GM18505 (cell line): ENCODE data around the gene CD207.

Experiments
- ATAC-seq: cut with Tn5 transposase; IDR thresholded peaks from one replicate; pipeline ENCODE4 v1.9.1; 2021; ENCODE audit not compliant: unreplicated experiment
- POLR2A ChIP-seq: IDR thresholded peaks from 4 replicates; pipeline ENCODE4 v1.6.1; 2011; ENCODE audit warnings: borderline replicate concordance; ENCODE audit not compliant: insufficient read depth, insufficient read length; ENCODE audit errors: extremely low read depth

The CD207 gene

DNA sequence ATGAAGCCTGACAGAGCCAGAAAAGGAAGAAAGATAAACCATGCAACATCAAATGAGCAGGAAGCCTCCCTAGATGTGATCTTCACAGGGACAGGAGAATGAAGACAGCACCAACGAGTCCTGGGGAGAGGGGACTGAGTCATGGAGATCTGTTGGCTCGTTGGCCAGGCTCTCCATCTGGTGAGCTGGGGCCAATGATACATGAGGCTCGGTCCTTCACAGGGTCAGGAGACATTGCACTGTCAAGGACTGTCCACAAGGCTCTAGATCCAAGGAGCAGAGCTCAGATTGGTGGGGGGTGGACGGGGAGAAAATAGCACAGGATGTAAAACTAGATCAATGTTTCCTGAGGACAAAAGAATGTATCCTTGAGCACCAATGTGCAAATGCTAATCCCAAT, 735 bp downstream of the CD207 start:
- no peak for TF ChIP-seq POLR2A
- no peak for ATAC-seq

DNA sequence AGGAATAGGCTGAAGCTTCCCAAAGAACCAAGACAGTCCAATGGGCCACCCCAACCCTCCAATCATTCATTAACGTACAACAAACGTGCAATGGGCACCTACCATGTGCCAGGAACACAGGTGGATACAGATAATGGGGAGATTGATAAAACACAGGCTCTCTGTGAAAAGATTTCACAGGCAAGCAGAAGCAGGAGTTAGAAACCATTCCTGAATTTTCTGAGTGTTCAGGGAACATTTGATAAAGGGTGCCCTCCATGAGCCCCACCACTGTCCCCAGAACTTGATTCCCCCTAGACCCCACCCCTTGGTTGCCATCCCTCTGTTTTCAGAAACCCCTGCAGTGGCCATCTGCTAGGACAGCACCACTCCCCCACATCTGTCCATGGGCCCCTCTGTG, 1.5 kb downstream of the CD207 start:
- no peak for TF ChIP-seq POLR2A
- ATAC-seq, result no peak

DNA sequence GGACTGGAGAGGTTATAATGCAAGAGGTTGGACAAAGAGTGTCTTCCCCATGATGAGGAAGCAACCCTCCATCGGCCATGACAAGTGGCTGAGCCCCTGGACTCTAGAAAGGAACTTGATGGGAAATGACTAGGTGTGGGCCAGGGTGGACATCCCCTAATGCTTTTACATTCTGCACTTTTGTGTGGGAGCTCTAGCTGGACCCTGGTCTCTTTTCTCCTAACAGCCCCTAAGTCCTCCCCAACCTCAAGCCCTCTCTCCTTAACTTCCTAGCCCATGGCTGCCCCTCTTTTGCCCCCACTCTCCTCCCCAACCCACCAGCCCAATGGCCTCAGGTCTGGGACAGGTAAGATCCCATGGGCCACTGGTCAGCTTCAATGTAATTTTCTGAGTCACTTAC, 2.4 kb downstream of the CD207 start:
- no peak for ATAC-seq
- no peak for TF ChIP-seq POLR2A

DNA sequence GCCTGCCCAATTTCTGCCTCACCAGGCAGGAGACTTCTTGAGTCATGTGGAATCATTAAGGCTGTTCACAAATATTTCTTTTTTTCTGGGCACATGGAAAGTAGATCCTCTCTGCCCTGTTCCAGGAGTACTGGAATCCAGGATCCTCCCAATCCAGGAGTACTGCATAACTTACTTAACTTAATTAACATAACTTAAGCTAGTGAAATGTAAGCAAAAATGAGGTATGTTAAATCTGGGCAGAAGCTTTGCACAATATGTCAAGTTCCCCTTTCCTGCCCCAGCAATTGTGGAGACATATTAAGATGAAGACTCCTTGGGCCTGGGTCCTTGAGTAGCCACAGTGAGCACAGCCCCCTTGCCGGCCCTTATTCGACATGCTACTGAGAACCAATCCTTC, 3.2 kb downstream of the CD207 start:
- no peak for TF ChIP-seq POLR2A
- no peak for ATAC-seq

DNA sequence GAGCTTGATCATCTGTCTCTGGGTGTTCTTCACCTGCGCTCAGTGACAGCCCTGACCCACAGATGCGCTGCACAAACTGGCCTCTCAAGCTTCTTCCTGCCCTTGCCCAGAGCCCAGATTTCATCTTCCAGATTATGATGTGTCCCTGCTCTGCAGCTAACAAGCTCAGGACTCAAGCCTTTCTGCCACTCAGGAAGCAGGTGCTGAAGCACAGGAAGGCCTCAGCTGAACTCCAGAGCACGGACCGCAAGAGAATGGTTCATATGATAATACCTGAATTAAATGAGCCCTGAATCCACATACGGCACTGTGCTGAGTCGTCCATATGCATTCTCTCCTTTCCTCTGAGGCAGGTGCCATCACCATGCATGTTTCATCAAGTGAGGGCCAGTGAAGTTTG, 3.8 kb downstream of the CD207 start:
- TF ChIP-seq POLR2A, result no peak
- no peak for ATAC-seq

DNA sequence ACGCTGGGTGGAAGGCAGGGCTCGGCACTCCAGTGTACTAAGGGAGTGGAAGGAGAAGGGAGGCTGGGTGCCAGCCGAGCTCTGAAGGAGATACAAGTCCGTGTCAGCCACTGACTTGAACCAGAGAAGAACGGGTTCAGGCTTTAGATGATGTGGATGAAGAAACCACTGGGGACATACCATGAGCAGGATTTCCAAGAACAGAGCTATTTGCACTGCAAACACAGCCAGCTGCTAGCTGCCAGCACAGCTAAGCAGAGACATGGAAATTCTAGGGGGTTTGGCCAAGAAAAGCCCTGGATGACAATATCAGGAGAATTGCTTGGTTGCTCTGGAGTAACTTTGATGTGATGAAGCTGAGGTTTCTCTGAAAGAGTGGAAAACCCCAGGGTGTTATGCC, 5.2 kb downstream of the CD207 start:
- no peak for TF ChIP-seq POLR2A
- ATAC-seq, result no peak

DNA sequence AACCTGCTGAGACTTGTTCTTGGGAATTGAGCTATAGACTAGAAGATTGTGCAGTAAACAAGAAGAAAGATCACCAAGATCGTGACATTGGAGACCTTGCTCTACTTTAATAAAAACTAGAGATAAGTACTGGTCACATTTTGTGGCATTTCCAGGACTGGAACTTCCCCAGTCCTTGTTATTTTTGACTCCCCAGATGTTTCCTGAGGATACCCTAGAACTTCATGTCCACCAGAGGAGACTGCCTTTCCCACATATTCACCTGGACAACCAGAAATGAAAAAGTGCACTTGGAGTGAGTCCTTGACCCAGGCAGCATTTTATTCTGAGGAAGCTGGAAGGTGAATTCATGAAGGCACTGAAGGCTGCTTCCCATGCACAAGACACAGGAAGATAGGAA, 5.7 kb downstream of the CD207 start:
- no peak for ATAC-seq
- no peak for TF ChIP-seq POLR2A

DNA sequence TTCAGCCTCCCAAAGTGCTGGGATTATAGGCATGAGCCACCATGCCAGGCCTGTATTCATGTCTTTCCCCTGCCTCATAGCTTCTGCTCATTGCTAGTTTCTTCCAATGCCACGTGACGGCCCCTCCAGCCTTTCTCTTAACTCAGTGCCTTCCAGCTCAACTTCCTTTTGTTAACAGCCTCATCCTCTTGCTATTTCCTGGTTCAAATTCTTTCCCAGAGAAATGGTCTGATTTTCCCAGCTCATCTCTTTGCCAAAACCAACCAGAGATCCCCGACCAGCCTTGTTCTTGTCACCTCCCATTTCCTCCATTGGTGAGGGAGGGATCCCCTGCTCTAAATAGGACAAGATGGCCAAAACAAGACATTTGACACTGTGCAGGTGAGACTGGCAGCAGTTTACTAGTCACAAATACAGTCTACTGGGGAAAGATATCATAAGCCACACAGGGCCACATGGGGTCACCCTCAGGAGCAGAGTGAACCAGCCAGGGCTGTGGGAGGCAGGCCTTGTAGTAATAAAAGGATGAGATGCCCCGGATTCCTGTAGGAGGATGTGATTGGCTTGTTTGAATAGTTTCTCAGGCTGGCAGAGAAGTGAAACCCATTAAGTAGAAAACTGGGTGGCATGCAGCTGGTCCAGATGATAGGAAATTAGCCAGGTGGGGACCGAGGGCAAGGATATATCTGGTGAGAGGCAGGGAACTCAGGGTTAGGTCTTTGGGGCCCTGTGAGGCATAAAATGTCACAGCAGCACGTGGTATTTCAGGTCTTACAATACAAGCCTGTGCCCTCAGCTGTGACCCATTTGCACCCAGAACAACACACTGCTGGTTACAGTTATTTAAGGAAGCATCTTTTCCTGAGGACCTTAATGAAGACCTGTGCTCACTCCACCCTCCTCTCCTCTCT, 6.4 kb downstream of the CD207 start:
- TF ChIP-seq POLR2A, result no peak
- no peak for ATAC-seq

DNA sequence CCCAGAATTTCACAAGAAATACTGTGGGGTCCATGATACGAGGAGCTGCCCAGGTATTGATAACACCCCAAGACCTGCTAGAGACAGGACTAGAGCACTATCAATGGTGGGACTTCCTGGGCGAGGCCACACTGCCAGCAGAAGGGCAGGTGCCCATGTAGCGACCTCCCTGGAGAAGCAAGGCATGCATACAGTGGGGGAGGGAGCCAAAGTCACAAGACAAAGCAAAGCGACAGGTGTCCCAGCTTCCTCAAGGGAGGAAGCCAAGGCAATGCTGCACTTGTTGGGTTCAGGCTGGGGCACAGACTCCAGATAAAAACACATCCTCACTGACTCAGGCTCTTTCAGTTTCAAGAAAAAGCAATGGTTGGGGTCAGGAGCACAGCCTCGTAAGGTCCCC, 7.5 kb downstream of the CD207 start:
- ATAC-seq, result no peak
- no peak for TF ChIP-seq POLR2A

DNA sequence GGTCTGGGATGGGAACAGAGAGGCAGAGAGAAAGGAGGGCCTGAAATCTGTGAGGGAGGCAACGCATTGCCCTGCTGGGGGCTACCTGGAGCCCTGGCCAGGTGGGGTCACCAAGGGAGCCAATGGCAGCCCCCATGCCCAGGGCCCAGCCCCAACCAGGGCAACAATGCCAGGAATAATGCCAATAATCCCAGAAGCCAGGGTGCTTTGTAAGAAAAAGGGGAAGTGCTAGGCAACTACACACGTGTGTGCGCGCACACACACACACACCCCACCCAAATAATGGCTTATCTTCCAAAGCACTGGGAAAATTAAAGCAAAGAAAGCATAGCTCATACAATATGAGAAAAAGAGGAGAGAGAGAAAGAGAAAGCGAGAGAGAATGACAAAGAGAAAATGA, 8.2 kb downstream of the CD207 start:
- no peak for ATAC-seq
- TF ChIP-seq POLR2A, result no peak

DNA sequence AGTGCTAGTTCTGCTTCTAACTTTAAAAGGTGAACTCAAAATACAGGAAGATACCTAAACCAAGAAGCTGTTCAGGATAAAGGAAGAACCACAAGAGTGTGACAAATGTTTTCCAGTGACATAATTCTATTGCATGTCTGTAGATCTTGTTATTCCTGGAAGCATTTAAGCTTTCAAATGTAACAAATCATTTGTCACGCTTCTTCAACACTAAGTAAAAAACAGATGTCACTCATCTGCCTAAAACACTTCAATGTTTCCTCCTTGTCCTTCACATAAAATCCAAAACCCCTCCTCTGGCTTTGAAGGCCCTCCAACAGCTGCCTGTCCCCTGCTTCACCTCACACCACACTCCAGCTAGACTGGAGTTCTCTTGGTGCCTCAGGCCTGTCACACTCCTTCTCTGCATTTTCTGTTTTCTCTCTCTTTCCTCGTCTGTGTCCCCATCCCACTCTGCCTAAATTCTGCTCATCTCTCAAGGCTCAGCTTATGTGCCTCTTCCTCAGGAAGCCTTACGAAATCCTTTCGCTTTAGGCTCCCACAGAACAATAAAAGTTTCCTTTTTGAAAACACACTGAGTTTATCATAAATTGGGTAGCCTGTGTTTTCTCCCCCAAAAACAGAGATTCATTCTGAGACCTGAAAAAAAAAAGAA, 8.8 kb downstream of the CD207 start:
- no peak for ATAC-seq
- no peak for TF ChIP-seq POLR2A

DNA sequence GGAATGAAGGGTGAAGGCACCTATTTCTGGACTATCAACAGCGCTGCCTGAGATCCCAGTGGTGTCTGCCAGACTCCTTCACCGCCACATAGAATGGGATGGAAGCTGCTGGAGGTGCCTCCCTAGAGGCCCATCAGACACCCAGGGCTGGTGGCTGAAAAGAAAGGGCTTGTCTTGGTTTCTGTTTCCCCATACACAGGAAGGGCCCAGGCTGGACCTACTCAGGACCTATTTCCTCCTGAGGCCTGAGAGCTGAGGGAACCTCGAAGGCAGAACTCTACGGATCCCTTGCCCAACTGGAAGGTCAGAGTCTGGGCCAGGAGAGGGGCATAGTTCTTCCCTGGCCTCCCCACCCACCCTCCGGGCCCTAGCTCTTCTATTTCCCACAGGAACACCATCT, 12.4 kb downstream of the CD207 start:
- ATAC-seq, result no peak
- TF ChIP-seq POLR2A, result no peak

DNA sequence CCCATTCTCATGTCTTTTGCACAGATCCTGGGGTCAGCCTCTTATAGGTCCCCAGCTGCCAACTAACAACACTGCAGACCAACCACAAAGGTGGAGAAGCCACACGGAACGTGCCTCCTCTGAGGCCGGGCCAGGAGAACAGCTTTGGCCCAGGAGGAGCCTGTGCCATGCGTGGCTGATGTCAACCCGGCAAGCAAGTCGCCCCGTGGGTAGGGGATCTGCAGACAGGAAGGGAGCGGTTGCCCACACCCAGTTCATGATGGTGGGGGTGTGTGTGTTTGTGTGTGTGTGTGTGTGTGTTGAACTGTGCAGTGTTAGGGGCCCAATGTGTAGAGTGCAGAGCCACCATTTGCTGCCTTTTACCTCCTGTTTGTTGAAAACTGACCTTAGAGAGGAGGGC, 12.8 kb downstream of the CD207 start:
- ATAC-seq, result no peak
- no peak for TF ChIP-seq POLR2A

DNA sequence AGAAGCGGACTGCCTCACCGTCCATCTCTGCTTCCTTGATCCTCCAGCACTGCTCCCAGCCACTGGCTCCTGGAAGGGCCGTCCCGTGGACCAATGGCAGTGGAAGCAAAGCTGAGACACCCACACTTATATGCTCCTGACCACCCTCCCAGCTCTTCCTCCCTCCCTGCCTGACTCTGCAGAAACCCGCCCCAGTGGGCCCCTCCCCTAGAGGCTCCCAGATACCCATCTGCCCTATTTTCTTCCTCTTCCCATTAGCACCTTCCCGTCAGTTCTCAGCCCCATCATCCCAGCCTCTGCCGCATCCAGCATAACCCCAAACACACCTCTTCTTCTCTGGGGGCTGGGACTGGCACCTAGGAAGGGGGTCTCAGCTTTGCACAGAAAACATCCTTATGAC, 15.1 kb downstream of the CD207 start, which contains the start of gene CLEC4F:
Gene CLEC4F (minus strand): TSS at position 101 of the 400 bp plus-strand sequence. CDS start 76 bp downstream, at position 25.
- no peak for TF ChIP-seq POLR2A

DNA sequence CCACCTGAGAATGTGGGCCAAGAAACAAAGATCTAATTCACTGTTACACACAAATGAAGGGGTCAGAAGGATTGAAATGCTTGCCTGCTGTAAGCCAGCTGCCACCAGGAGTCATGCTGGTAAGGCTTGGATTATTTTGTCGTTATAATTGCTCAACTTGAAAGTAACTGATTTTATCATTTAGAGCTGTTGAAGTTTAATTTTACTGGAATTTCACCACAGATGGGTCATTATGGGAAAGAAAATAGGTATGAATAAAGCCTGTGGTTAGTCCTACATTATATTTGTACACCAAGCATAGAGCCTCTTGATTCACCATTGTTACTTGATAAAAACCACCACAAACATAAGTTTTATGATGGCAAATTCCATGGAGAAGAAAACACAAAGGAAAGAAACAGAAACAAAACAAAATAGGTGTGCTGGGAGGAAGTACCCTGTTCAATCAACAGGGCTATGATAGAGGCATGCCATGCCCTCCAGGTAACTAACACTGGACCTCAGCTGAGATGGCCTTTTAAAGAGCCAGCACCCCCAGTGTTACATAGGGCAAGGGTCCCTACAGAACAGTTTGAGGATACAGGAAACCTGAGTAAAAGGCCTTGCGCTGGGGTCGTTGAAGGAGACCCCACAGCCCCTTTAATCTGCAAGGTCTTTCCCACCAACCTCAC, 18.2 kb downstream of the CD207 start:
- no peak for TF ChIP-seq POLR2A
- no peak for ATAC-seq

More for the DNA sequence above, 15.1 kb downstream of the CD207 start, which contains the start of gene CLEC4F:
- no peak for ATAC-seq

DNA sequence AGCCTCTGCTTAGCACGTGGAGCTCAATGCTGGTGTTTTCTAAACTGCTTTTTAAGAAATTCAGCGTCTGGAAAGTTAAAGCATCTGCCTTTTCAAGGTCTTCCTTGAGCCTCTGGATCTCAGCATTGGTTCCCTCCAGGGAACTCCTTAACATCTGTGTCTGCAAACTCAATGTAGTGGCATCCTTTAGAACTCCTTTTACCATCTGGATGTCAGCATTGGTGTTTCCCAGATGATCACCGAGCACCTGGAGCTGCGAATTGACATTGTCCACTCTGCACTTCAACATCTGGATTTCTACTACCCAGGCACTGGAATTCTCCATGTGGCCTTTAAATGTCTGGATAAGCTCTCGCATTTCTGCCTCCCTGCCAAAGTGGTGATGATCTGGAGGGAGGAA, 18.9 kb downstream of the CD207 start:
- TF ChIP-seq POLR2A, result no peak
- no peak for ATAC-seq
